Head of caudate nucleus (tissue), 42 donors: ENCODE results near the gene DLG1.

Experiments used
- DNase-seq, 42 donors: peaks; one replicate each; pipeline versions ENCODE4 v3.0.0 to v3.0.0-alpha.2; 2020 to 2021; ENCODE audit warnings: mixed read lengths in 7 of 42
- intact Hi-C: fragments of 100-400 bp; cut with DNase I; formaldehyde crosslinking; loops from one replicate; pipeline ENCODE4 v1.15.0; 2022

The DLG1 gene

DNA sequence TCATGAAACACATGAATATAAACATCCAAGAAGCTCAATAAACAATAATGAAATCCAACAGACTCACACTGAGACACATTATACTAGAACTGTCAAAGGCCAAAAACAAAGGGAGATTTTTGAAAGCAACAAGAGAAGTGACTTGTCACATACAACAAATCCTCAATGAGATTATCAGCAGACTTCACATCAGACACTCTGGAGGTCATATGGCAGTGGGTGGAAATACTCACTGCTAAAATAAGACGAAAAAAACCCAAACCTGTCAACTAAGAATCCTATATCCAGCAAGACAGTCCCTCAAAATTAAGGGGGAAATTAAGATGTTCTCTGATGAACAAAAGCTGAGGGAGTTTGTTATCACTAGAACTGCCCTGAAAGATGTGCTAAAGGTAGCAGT, 143.4 kb downstream of the DLG1 start:
- no peak for DNase-seq
- intact Hi-C loops = no loop called here

DNA sequence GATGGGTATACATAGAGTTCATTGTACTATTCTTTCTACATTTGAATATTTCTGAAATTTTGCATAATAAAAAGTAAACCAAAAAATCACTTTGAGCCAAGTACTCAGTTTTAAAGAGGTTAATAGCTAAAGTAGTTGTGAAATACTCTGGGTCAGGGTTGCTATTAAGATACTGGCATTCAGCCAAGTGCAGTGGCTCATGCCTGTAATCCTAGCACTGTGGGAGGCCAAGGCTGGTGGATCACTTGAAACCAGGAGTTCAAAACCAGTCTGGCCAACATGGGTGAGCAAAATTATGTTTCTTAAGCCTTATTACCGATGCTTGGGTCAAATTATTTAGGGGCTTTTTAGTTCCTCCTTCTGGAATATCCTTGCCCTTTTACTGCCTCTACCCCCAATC, 146.8 kb downstream of the DLG1 start:
- intact Hi-C loops = no loop called here
- peak in 3 of 42 donors; percentile 20 to 59 (median 28) for DNase-seq

- intact Hi-C loops = no loop called here
These were observed 148.9 kb downstream of the DLG1 start for GRCh38 chr3:197149528-197149927.

DNA sequence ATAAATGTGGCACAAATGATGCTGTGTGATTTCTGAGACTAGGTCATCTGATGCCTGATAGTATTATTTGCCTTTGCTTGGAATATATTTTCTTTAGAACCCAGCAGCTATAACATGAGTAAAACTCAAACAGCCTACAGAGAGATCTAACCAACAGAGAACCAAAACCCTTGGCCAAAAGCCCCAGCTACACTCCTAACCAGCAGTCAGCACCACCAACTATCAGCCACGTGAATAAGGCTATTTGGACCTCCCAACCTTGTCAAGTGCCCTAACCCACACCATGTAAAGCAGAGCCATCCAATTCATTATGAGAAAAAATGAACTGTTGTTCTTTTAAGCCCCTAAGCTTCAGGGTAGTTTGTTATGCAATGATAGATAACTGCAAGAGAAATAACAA, 154.2 kb downstream of the DLG1 start:
- DNase-seq = no peak
- intact Hi-C loops = no loop called here

More at GRCh38 chr3:197149528-197149927, 148.9 kb downstream of the DLG1 start:
- DNase-seq = no peak

DNA sequence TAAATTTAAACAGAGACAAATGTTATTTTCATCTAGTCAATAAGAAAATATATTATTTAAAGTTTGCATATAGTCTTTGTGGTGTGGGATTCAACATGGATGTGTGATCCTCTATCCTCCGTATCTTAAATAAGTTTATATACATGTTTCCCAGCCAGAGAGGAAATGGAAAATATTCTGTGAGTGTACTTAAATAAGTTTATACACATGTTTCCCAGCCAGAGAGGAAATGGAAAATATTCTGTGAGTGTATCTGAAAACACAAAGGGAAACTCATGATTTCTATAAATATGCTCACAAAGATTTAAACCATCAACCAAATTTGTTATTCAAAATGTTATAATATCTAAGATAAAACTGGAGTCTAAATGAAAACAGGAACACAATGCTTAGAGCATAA, 158.8 kb downstream of the DLG1 start:
- no peak for DNase-seq
- intact Hi-C loops = no loop called here

- DNase-seq = no peak
- intact Hi-C loops = no loop called here
These were observed 160.7 kb downstream of the DLG1 start for GRCh38 chr3:197137751-197138150.

DNA sequence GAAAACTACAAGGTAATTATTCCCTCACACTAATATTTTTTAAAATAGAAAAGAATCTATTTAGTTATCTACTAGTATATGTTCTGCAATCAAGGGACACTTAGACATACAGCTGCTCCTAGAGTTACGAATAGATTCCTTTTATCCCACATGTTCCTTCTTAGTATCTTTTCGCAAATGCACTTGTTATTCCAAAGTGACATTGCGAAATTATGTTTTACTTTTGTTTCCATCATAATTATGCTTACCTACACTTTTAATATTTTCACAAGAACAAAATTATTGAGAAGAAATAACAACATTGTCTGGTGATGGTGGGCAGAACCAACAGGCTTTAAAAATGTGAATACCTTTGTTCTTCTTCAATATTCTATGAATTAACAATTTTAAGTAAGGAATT, 161.7 kb downstream of the DLG1 start:
- intact Hi-C loops = no loop called here
- DNase-seq = no peak

GRCh38 chr3:197135212-197135611, 163.2 kb downstream of the DLG1 start:
- intact Hi-C loops = no loop called here
- DNase-seq = no peak

- no peak for DNase-seq
- intact Hi-C loops = no loop called here
These were observed 165.4 kb downstream of the DLG1 start for GRCh38 chr3:197132916-197133530.

DNA sequence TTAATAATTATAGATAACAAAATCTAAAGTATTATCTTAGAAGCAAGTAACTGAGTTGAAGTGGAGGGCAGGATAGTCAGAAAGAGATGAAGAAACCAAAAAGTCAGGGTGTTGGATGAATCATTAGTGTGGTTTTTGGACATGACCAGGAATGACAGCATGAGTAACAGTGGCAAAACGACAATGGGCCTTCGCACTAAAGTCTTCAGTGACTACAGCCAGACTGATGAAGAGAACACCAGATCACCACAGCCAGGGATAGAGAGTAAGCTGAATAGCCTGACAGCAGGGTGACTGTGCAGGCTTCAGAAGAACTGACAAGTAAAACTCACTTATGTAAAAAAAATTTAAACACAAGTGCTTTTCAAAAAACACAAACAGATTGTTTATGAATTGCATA, 172.8 kb downstream of the DLG1 start:
- intact Hi-C loops = no loop called here
- no peak for DNase-seq

GRCh38 chr3:197124713-197125112, 173.7 kb downstream of the DLG1 start:
- DNase-seq = peak in 1 of 42 donors; percentile 7
- intact Hi-C loops = no loop called here

DNA sequence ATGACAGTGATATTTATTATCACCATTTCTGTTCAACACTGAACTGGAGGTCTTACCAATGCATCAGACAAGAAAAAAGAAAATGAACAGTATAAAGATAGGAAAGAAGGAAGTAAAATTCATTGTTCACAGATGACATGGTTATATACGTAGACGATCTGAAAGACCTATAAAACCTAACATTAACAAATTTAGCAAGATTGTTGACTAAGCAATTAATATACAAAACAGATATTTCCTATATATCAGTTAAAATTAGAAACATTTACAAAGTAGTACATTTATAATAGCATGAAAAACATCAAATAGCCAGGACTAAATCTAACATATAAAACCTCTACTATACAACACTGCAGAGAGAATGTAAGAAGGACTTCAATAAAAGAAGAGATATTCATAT, 176.0 kb downstream of the DLG1 start:
- intact Hi-C loops = no loop called here
- no peak for DNase-seq

DNA sequence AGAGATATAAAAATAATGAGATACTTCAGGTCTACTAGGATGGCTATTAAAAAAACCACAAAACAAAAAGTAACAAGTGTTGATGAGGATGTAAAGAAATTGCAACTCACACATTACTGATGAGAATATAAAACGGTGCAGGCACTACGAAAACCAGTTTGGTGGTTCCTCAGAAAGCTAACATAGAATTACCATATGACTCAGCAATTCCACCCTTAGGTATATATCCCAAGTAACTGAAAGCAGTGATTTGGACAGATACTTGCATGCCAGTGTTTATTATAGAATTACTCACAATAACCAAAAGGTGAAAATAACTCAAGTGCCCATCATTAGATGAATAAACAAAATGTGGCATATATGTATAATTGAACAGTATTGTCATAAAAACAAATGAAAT, 181.3 kb downstream of the DLG1 start:
- intact Hi-C loops = no loop called here
- DNase-seq = no peak

GRCh38 chr3:197114007-197114406, 184.4 kb downstream of the DLG1 start:
- intact Hi-C loops = no loop called here

GRCh38 chr3:197111685-197112084, 186.7 kb downstream of the DLG1 start:
- DNase-seq = no peak
- intact Hi-C loops = no loop called here

More at GRCh38 chr3:197114007-197114406, 184.4 kb downstream of the DLG1 start:
- no peak for DNase-seq

DNA sequence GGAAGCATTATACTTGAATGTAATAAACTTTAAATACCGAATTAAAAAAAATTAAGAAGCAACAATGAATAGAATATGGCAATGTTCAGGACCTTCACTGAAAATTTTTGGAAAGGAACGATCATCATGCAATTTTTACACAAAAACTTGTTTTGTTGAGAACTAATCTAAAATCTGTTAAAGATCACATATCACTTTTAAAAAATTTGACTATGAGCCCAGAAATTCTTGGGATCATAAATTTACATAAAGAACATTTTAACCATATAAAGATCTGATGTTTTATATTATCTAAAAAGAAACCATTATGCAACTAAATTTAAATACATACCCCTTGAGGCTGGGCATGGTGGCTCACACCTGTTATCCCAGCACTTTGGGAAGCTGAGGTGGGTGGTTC, 192.6 kb downstream of the DLG1 start:
- intact Hi-C loops = no loop called here
- no peak for DNase-seq

GRCh38 chr3:197104738-197105137, 193.7 kb downstream of the DLG1 start:
- intact Hi-C loops = no loop called here
- DNase-seq = no peak

- intact Hi-C loops = no loop called here
- DNase-seq = no peak
These were observed 194.6 kb downstream of the DLG1 start for GRCh38 chr3:197103766-197104165.

DNA sequence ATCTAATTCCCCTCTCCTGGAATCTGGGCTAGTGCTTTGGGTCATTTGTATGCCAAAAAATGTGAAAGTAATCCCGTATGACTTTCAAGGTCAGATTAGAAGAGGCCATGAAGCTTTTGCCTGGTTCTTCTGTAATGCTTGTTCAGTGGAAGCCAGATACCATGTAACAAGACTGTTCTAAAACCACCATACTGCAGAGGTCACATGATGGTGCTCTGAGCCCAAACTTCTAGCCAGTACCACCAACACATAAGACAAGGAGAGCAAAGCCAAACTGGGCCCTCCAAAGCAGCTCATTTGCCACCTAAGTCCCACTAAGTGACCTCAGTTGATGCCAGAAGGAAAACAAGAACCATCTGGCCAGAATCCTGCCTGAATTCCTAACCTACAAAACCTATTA, 204.5 kb downstream of the DLG1 start:
- no peak for DNase-seq
- intact Hi-C loops = no loop called here

GRCh38 chr3:197088370-197088769, 210.0 kb downstream of the DLG1 start:
- intact Hi-C loops = no loop called here

GRCh38 chr3:197085137-197085536, 213.3 kb downstream of the DLG1 start:
- intact Hi-C loops = no loop called here
- DNase-seq = no peak

More at GRCh38 chr3:197088370-197088769, 210.0 kb downstream of the DLG1 start:
- peak in 14 of 42 donors; percentile 15 to 69 (median 29) for DNase-seq

DNA sequence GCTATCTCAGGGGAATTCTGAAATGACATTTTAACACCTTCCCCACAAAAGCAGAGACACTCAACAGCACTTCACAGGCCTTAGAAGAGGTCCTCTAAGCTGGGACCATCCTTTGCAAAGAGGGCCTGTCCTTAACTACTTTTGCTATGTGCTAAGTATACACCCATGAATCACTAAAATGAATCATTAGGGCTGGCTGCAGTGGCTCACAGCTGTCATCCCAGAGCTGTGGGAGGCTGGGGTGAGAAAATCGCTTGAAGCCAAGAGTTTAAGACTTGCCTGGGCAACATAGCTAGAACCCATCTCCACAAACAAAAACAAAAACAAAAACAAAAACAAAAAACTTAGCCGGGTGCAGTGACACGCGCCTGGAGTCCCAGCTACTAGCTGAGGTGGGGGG, 214.9 kb downstream of the DLG1 start:
- intact Hi-C loops = no loop called here
- DNase-seq = peak in 32 of 42 donors; percentile 7 to 75 (median 38)
